ENCODE results near the gene SYNPR.

GRCh38 chr3:63519426-63519825, 241.3 kb downstream of the SYNPR start:
- TF ChIP-seq CTCF (conservative IDR thresholded peaks at IDR 0.05; ENCODE audit: low read depth, low read length) (no peak), EZH2 (IDR thresholded peaks at IDR 0.05; ENCODE audit: borderline replicate concordance, low read depth, low read length, poor library complexity, severe bottlenecking) (no peak)

All from A673 (cell line).